ENCODE measurements around the gene RESP18.
"Not testable (repeated sequence)": the region's sequence is repeated elsewhere in the genome, so short reads cannot be mapped to it uniquely, and the experiment has no call there.

The RESP18 gene

DNA sequence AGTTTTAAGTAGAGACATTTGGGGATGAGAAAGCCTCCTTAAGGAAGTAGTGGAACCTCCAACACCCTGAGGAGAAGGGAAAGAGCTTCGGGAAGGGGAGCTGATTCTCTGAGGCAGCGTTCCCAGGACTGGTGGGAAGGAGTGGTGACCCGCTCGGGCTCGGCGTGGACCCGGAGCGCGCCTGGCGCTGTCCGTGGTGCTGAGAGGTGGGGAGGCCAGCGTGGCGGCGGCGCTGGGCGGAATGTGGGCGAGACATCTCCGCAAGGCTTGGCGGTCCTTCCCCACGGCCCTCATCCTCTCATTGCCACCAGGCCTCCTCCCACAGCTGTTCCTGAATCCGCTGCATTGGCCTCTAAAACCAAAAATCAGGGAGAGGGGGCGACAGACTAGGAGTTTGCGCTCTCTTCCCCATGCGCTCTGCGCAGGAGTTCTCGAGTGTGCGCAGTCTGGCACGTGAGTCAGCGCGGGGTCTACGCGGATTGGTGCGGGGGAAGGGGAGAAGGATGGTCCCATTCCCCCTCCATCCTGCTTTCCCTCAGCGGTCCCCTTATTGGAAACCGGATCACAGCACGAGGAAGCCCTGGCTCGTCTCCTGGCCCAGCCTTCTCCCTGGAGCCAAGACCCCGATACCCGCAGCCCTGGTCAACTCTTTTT is 857 bp downstream of the RESP18 start:
- DNase-seq (ENCODE audit: extremely low read depth, low read depth) = no peak
- TF ChIP-seq, protein P1, sequence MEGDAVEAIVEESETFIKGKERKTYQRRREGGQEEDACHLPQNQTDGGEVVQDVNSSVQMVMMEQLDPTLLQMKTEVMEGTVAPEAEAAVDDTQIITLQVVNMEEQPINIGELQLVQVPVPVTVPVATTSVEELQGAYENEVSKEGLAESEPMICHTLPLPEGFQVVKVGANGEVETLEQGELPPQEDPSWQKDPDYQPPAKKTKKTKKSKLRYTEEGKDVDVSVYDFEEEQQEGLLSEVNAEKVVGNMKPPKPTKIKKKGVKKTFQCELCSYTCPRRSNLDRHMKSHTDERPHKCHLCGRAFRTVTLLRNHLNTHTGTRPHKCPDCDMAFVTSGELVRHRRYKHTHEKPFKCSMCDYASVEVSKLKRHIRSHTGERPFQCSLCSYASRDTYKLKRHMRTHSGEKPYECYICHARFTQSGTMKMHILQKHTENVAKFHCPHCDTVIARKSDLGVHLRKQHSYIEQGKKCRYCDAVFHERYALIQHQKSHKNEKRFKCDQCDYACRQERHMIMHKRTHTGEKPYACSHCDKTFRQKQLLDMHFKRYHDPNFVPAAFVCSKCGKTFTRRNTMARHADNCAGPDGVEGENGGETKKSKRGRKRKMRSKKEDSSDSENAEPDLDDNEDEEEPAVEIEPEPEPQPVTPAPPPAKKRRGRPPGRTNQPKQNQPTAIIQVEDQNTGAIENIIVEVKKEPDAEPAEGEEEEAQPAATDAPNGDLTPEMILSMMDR (IDR thresholded peaks at IDR 0.05; ENCODE audit: low read depth, low read length, missing control alignments) = no peak
- no peak overlapping the region for H3K4me3 ChIP-seq (replicated peaks; ENCODE audit: low read depth, low read length)

DNA sequence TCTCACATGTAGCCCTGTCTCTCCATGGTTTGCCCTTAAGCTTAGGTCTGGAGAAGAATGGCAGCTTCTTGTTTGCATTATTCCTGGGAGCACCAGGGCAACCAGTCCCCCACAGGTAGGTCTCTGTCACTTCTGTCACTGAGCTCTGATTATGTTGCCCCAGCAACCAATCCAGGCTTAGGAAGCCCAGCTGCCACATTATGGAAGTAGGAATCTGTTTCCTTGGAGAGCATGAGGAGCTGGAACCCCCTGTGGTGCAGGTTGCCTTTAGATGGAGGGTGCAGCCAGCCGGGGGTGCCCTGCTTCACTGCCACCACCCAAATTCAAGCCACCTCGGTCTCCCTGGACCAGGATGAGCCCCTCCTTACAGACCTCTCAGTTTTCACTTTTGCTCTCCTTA is 4.8 kb downstream of the RESP18 start:
- no peak for DNase-seq (ENCODE audit: extremely low read depth, low read depth)
- TF ChIP-seq, protein P1 (IDR thresholded peaks at IDR 0.05; ENCODE audit: low read depth, low read length, missing control alignments) = no peak
- H3K4me3 ChIP-seq (replicated peaks; ENCODE audit: low read depth, low read length) = no peak overlapping the region

DNA sequence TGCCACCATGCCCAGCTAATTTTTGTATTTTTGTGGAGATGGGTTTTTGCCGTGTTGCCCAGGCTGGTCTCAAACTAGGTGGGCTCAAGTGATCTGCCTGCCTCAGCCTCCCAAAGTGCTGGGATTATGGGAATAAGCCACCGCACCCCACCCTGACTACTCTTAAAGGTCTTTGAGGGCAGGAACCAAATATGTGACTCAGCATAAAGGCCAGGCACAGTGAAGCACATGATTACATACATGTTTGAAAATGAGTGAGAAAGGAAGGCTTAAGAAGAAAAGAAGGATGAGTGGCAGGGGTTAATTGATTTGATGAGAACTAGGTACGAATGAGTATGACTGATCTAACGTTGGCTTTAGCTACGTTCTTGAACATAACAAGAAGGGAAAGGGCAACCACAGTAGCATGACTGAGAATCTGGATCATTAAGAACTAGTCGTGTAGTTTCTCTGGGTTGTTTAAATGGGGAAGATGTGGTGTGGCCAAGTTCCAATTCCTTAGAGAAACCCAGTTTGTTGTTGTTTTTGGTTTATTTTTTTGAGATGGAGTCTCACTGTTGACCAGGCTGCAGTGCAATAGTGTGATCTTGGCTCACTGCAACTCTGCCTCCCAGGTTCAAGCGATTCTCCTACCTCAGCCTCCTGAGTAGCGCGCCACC is 6.8 kb downstream of the RESP18 start:
- DNase-seq (ENCODE audit: extremely low read depth, low read depth) = no peak
- TF ChIP-seq, protein P1 (IDR thresholded peaks at IDR 0.05; ENCODE audit: low read depth, low read length, missing control alignments) = no peak
- no peak overlapping the region for H3K4me3 ChIP-seq (replicated peaks; ENCODE audit: low read depth, low read length)

DNA sequence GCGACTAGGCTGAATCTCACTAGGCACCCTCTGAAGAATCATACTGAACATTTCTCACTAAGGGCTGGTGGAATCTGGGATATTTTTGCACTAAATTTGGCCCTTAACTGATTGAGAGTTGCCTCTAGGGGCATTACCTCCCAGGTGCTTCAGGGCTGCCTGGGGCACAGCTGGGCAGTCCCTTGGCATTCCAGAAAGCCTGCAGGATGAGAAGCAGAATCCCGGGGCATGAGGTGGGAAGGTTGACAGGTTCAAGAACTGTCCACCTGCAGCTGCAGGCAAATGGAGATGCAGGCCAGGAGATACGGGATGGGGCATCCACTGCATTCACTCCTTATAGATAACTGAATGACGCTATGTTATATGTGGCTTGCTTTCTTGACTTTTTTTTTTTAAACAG is 7.4 kb downstream of the RESP18 start:
- TF ChIP-seq, protein P1 (IDR thresholded peaks at IDR 0.05; ENCODE audit: low read depth, low read length, missing control alignments) = no peak
- no peak for DNase-seq (ENCODE audit: extremely low read depth, low read depth)
- H3K4me3 ChIP-seq (replicated peaks; ENCODE audit: low read depth, low read length) = no peak overlapping the region

DNA sequence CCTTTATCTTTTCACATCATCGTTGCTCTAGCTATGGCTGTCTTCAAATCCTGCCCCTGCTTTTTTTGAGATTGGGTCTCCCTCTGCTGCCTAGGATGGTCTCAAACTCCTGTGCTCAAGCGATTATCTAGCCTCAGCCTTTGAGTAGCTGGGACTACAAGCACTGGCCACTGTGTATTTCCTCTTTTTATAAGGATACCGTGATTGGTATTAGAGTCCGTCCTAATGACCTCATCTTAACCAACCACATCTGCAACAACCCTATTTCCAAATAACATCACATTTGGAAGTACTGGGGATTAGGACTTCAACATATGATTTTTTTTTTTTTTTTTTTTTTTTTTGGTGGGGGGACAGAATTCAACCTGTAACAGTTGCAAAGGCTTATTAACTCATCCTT is 9.1 kb downstream of the RESP18 start:
- H3K4me3 ChIP-seq (replicated peaks; ENCODE audit: low read depth, low read length) = no peak overlapping the region
- no peak for DNase-seq (ENCODE audit: extremely low read depth, low read depth)
- TF ChIP-seq, protein P1 (IDR thresholded peaks at IDR 0.05; ENCODE audit: low read depth, low read length, missing control alignments) = no peak

DNA sequence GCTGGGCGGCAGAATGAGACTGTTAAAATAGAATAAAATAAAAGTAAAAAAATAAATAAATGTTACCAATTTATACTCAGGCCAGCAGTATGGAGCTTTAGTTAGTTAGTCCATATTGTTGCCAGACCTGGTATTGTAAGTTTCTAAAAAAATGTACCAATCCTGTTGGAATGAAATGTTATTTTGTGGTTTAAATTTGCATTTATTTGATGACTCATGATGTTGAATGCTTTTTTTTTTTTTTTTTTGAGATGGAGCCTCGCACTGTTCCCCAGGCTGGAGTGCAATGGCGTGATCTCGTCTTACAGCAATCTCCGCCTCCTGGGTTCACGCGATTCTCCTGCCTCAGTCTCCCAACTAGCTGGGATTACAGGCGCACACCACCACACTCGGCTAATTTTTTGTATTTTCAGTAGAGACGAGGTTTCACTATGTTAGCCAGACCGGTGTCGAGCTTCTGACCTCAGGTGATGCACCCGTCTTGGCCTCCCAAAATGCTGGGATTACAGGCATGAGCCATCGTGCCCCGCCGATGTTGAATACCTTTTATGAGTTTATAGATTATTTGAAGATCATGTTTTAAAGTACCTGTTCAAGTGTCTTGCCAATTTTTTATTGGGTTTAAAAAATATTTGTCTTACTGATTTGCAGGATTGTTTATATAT is 17.6 kb downstream of the RESP18 start:
- TF ChIP-seq, protein P1 (IDR thresholded peaks at IDR 0.05; ENCODE audit: low read depth, low read length, missing control alignments) = no peak
- H3K4me3 ChIP-seq (replicated peaks; ENCODE audit: low read depth, low read length) = no peak overlapping the region
- no peak for DNase-seq (ENCODE audit: extremely low read depth, low read depth)

DNA sequence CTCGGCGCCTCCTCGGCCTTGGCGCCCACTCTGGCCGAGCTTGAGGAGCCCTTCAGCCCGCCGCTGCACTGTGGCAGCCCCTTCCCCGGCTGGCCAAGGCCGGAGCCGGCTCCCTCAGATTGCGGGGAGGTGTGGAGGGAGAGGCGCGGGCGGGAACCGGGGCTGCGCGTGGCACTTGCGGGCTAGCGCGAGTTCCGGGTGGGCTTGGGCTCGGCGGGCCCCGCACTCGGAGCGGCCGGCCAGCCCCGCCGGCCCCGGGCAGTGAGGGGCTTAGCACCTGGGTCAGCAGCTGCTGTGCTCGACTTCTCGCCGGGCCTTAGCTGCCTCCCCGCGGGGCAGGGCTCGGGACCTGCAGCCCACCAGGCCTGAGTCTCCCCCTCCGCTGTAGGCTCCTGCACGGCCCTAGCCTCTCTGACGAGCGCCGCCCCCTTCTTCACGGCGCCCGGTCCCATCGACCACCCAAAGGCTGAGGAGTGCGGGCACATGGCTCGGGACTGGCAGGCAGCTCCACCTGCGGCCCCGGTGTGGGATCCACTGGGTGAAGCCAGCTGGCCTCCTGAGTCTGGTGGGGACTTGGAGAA is 19.8 kb downstream of the RESP18 start:
- DNase-seq (ENCODE audit: extremely low read depth, low read depth); H3K4me3 ChIP-seq (replicated peaks; ENCODE audit: low read depth, low read length): not testable (repeated sequence)
